Measurements from ENCODE around the gene PRKG1. TPM values are rescaled to one million over a fixed set of nuclear protein-coding genes. Genes with fewer than 3 reads are reported as not detected.

PRKG1 gene
- total RNA-seq, 1 experiment from 2014 or later = 10.4 TPM

- H3K27ac ChIP-seq (ENCODE audit: insufficient read length, low read depth, low read length) = no peak overlapping the region
- no peaks in the 10 kb centered on the region for H3K79me2 ChIP-seq (ENCODE audit: insufficient read depth, low read length)
- H3K9ac ChIP-seq (ENCODE audit: extremely low read depth, insufficient read length, low read length) = no peak overlapping the region
- no peaks in the 10 kb centered on the region for H3K9me3 Mint-ChIP-seq
- H2BK15ac ChIP-seq (ENCODE audit: low read depth, low read length) = no peak overlapping the region
- no peak for DNase-seq
- no peak overlapping the region for H3K4me2 ChIP-seq (ENCODE audit: insufficient read depth, insufficient read length, low read length)
- peak overlapping the region in 1 of 3 experiments; percentile 42; a peak in 3 of 7 replicates for H3K27ac Mint-ChIP-seq
- H3K18ac ChIP-seq (ENCODE audit: insufficient read length, low read depth, low read length) = no peak overlapping the region
- no peak overlapping the region for H2BK5ac ChIP-seq (ENCODE audit: insufficient read length, low read length)
- H3K14ac ChIP-seq (ENCODE audit: insufficient read depth, low read length) = no peak overlapping the region
- peaks cover 38 to 41% of the 10 kb centered on the region in 2 experiments for H3K4me1 Mint-ChIP-seq
- no peak overlapping the region for H4K91ac ChIP-seq (ENCODE audit: insufficient read length, low read depth, low read length)
- H2BK20ac ChIP-seq (ENCODE audit: low read depth, low read length, poor library complexity, severe bottlenecking) = no peak overlapping the region
- no peaks in the 10 kb centered on the region for H3K23me2 ChIP-seq (ENCODE audit: insufficient read length, low read depth, low read length, poor library complexity, severe bottlenecking)
- no peak for TF ChIP-seq CTCF (conservative IDR thresholded peaks at IDR 0.05)
- H3K4me1 ChIP-seq (ENCODE audit: insufficient read depth, low read length) = 0 out of 2 replicates have a peak, but pooled peaks cover 2% of the 10 kb centered on the region
- H3K4ac ChIP-seq (ENCODE audit: low read depth, low read length) = no peak overlapping the region
- 0 out of 5 replicates have a peak overlapping the region, but pooled peaks of 1 of the 2 experiments have one; percentile 14 for H3K4me3 Mint-ChIP-seq
- WGBS (ENCODE audit: extremely low coverage, insufficient read length, low lambda C conversion rate) = no CpG with 5 or more reads among the region's 1 CpG
- no peak overlapping the region for H4K8ac ChIP-seq (replicated peaks; ENCODE audit: insufficient read length, low read depth, low read length)
- no peak overlapping the region for H2BK12ac ChIP-seq (ENCODE audit: insufficient read length, low read depth, low read length)
- H3K27me3 Mint-ChIP-seq (ENCODE audit: low read depth) = no peaks in the 10 kb centered on the region
- H3K23ac ChIP-seq (ENCODE audit: insufficient read length, low read depth, low read length) = no peak overlapping the region
- no peaks in the 10 kb centered on the region for H3K9me3 ChIP-seq (ENCODE audit: control insufficient read depth, low read depth, low read length)
- H3K79me1 ChIP-seq (ENCODE audit: insufficient read depth, low read depth, low read length, poor library complexity, severe bottlenecking) = no peaks in the 10 kb centered on the region
- H3K36me3 Mint-ChIP-seq (ENCODE audit: insufficient read depth in 1 of 3, low read depth in 3 of 3) = no peaks in the 10 kb centered on the region
- no peak overlapping the region for H2BK120ac ChIP-seq (ENCODE audit: low read depth, low read length, poor library complexity, severe bottlenecking)
- no peak overlapping the region for H2AK5ac ChIP-seq (ENCODE audit: insufficient read length, low read length)
- no peaks in the 10 kb centered on the region for H4K20me1 ChIP-seq (ENCODE audit: control insufficient read depth, insufficient read depth, insufficient read length)
- no peak overlapping the region for H3K56ac ChIP-seq (ENCODE audit: insufficient read length, low read depth, low read length)
- no peak overlapping the region for H3T11ph ChIP-seq (ENCODE audit: low read length)
- no peaks in the 10 kb centered on the region for H3K27me3 ChIP-seq (ENCODE audit: insufficient read depth, low read length)
- no peak overlapping the region for H2AFZ ChIP-seq (ENCODE audit: low read length)
- no peak overlapping the region for H4K5ac ChIP-seq (ENCODE audit: insufficient read length, low read depth, low read length)
Observed at GRCh38 chr10:51244309-51244708, 170.0 kb downstream of the PRKG1 start.

All from H9 (cell line).